IMR-90 (cell line): Measurements from ENCODE around the gene CSH1. TPM values are rescaled to one million over a fixed set of nuclear protein-coding genes. Genes with fewer than 3 reads are reported as not detected.

Experiments
- ATAC-seq: fragments of 200-7000 bp; cut with Tn5 transposase; 2 replicates; pipeline ENCODE4 v1.9.1; 2020; ENCODE audit warnings: low read depth, mild to moderate bottlenecking, moderate library complexity
- BruUV-seq: library from RNA; stranded (reverse); fragments of 400-500 nt; replicated peaks from 2 replicates; lab custom pipeline; 2021; lab: Mats Ljungman, UMichigan
- CTCF ChIA-PET: fragments of 300-600 bp; formaldehyde crosslinking; extraction: SDS; loops from one replicate; lab custom pipeline; 2021; ENCODE audit warnings: antibody characterized with exemption; lab: Yijun Ruan, JAX
- POLR2A ChIA-PET: fragments of 300-600 bp; sonication (Branson Sonifier 250); formaldehyde crosslinking; loops from one replicate; lab custom pipeline; 2022; ENCODE audit warnings: antibody characterized with exemption; ENCODE audit not compliant: unreplicated experiment; lab: Charles Lee
- DNase-seq: peaks from one replicate; pipeline ENCODE4 v3.0.0; 2013
- H2AFZ ChIP-seq: replicated peaks from 2 replicates; pipeline ENCODE3; 2013; ENCODE audit warnings: low read length, mild to moderate bottlenecking; ENCODE audit not compliant: poor library complexity
- H2AK5ac ChIP-seq: 2 replicates; pipeline ENCODE4 v1.6.1; 2013; ENCODE audit warnings: low read depth, low read length, inconsistent platforms
- H2AK9ac ChIP-seq: replicated peaks from 2 replicates; pipeline ENCODE3; 2013; ENCODE audit warnings: mild to moderate bottlenecking, low read depth, low read length, moderate library complexity; ENCODE audit not compliant: poor library complexity
- H2BK120ac ChIP-seq: 2 replicates; pipeline ENCODE4 v1.6.1; 2013; ENCODE audit warnings: low read depth, low read length, inconsistent platforms
- H2BK15ac ChIP-seq: 3 replicates; pipeline ENCODE4 v1.6.1; 2013; ENCODE audit warnings: low read depth, low read length, inconsistent platforms
- H2BK20ac ChIP-seq: 2 replicates; pipeline ENCODE4 v1.6.1; 2013; ENCODE audit warnings: low read depth, mild to moderate bottlenecking, inconsistent platforms, low read length, moderate library complexity
- H2BK5ac ChIP-seq: 2 replicates; pipeline ENCODE4 v1.6.1; 2013; ENCODE audit warnings: mild to moderate bottlenecking, low read depth, low read length, inconsistent platforms; ENCODE audit not compliant: poor library complexity, severe bottlenecking
- H3K14ac ChIP-seq: replicated peaks from 2 replicates; pipeline ENCODE4 v1.6.1; 2013; ENCODE audit warnings: low read depth, low read length, inconsistent platforms
- H3K18ac ChIP-seq: 2 replicates; pipeline ENCODE4 v1.6.1; 2013; ENCODE audit warnings: low read depth, low read length, control low read depth
- H3K23ac ChIP-seq: 2 replicates; pipeline ENCODE4 v1.6.1; 2013; ENCODE audit warnings: low read depth, low read length, inconsistent platforms
- H3K27ac ChIP-seq: 2 replicates; pipeline ENCODE4 v1.5.1; 2013; ENCODE audit warnings: mild to moderate bottlenecking, control low read depth, low read length; ENCODE audit not compliant: insufficient read depth
- H3K27me3 ChIP-seq: 2 replicates; pipeline ENCODE4 v1.6.1; 2013; ENCODE audit warnings: low read length; ENCODE audit not compliant: control insufficient read depth, insufficient read depth
- H3K36me3 ChIP-seq: 2 replicates; pipeline ENCODE4 v1.6.1; 2013; ENCODE audit warnings: low read length, mixed read lengths; ENCODE audit not compliant: control insufficient read depth, insufficient read depth
- H3K4ac ChIP-seq: 2 replicates; pipeline ENCODE4 v1.6.1; 2013; ENCODE audit warnings: low read depth, low read length, inconsistent platforms
- H3K4me1 ChIP-seq: 2 replicates; pipeline ENCODE4 v1.6.1; 2013; ENCODE audit warnings: low read length, mixed read lengths; ENCODE audit not compliant: control insufficient read depth, insufficient read depth
- H3K4me2 ChIP-seq: 2 replicates; pipeline ENCODE4 v1.6.1; 2013; ENCODE audit warnings: low read depth, mild to moderate bottlenecking, control low read depth, low read length, moderate library complexity
- H3K4me3 ChIP-seq: 2 replicates; pipeline ENCODE4 v1.5.1; 2013; ENCODE audit warnings: low read depth, mild to moderate bottlenecking, control low read depth, low read length, moderate library complexity; ENCODE audit not compliant: insufficient read depth
- H3K56ac ChIP-seq: 2 replicates; pipeline ENCODE4 v1.6.1; 2013; ENCODE audit warnings: low read length, inconsistent platforms; ENCODE audit not compliant: insufficient read depth; ENCODE audit errors: extremely low read depth
- H3K79me1 ChIP-seq, 2 experiments: 2 replicates each; pipeline ENCODE4 v1.6.1; 2013; ENCODE audit warnings: low read length in 2 of 2, inconsistent platforms in 1 of 2, low read depth in 1 of 2
- H3K9ac ChIP-seq: 2 replicates; pipeline ENCODE4 v1.6.1; 2013; ENCODE audit warnings: low read depth, low read length, control low read depth
- H3K9me1 ChIP-seq: 2 replicates; pipeline ENCODE4 v1.6.1; 2013; ENCODE audit warnings: low read length, inconsistent platforms; ENCODE audit not compliant: insufficient read depth
- H3K9me3 ChIP-seq: 2 replicates; pipeline ENCODE4 v1.6.1; 2013; ENCODE audit warnings: low read length; ENCODE audit not compliant: control insufficient read depth, insufficient read depth
- H4K20me1 ChIP-seq: 2 replicates; pipeline ENCODE4 v1.6.1; 2013; ENCODE audit warnings: low read length, inconsistent platforms; ENCODE audit not compliant: insufficient read depth
- H4K5ac ChIP-seq: 2 replicates; pipeline ENCODE4 v1.6.1; 2013; ENCODE audit warnings: mild to moderate bottlenecking, low read depth, low read length, control low read depth
- H4K8ac ChIP-seq, 2 experiments: 2 replicates each; pipeline ENCODE4 v1.6.1; 2013; ENCODE audit warnings: low read depth in 2 of 2, low read length in 2 of 2, control low read depth in 1 of 2, inconsistent platforms in 1 of 2
- H4K91ac ChIP-seq: 2 replicates; pipeline ENCODE4 v1.6.1; 2013; ENCODE audit warnings: low read depth, low read length, inconsistent platforms; ENCODE audit not compliant: insufficient read depth
- CHD1 ChIP-seq: IDR thresholded peaks from 2 replicates; pipeline ENCODE4 v1.6.1; 2012; ENCODE audit warnings: low read depth, low read length, improper control_type of control experiment
- ELK1 ChIP-seq: fragments of 150-350 bp; IDR thresholded peaks from 2 replicates; pipeline ENCODE4 v1.6.1; 2016; ENCODE audit warnings: low read depth, mild to moderate bottlenecking, low read length, moderate library complexity, borderline replicate concordance
- FOS ChIP-seq: fragments of 150-350 bp; IDR thresholded peaks from 2 replicates; pipeline ENCODE4 v1.6.1; 2016; ENCODE audit warnings: low read depth, low read length
- MAZ ChIP-seq: IDR thresholded peaks from 2 replicates; pipeline ENCODE4 v1.6.1; 2012; ENCODE audit warnings: low read depth, mild to moderate bottlenecking, low read length, improper control_type of control experiment, moderate library complexity, borderline replicate concordance
- WGBS, 2 experiments: methylation state at CpG; one replicate each; pipeline versions ENCODE4 v1.1.5 to v1.1.7; 2013; ENCODE audit warnings: missing lambda C conversion rate in 2 of 2; ENCODE audit not compliant: insufficient read length in 1 of 2; ENCODE audit errors: extremely low coverage in 2 of 2; 5-methylcytosine and 5-hydroxymethylcytosine counted together
- dilution Hi-C: fragments of 300-500 bp; cut with HindIII; formaldehyde crosslinking; loops from one replicate; pipeline ENCODE4 v1.14.3; 2018; ENCODE audit warnings: low sequenced_read_pairs; ENCODE audit not compliant: unreplicated experiment
- in situ Hi-C: fragments of 300-500 bp; cut with MboI; formaldehyde crosslinking; loops from 3 replicates; pipeline ENCODE4 v1.14.3; 2019; ENCODE audit warnings: low sequenced_read_pairs, inconsistent platforms, mixed read lengths
- intact Hi-C: fragments of 100-400 bp; cut with micrococcal nuclease; formaldehyde crosslinking; loops from 2 replicates; pipeline ENCODE4 v1.10.0; 2022
- polyA plus RNA-seq, 3 experiments: library from polyadenylated mRNA; depleted of rRNA; stranded (reverse); fragments of >200 nt; gene quantifications; 2 replicates each; pipeline ENCODE4 v1.2.3, GENCODE V29; 2012; ENCODE audit warnings: low replicate concordance in 1 of 3
- total RNA-seq: library from RNA; depleted of rRNA; stranded (reverse); fragments of >200 nt; gene quantifications from 2 replicates; pipeline ENCODE4 v1.2.3, GENCODE V29; 2012

Gene CSH1
- total and polyA plus RNA-seq, 2 of the 4 experiments (the other 2 are of a cell fraction): not detected

- H3K27me3 ChIP-seq: peaks cover 11% of the 10 kb centered on the region
- H2BK120ac ChIP-seq: no peak overlapping the region
- ChIA-PET POLR2A (no interaction called here), CTCF (no interaction called here)
- DNase-seq: no peak
- no peak overlapping the region for H4K91ac ChIP-seq
- H4K5ac ChIP-seq: no peak overlapping the region
- TF ChIP-seq CHD1: no peak
- TF ChIP-seq FOS: no peak
- no peak for TF ChIP-seq ELK1
- TF ChIP-seq MAZ: no peak
- H3K27ac ChIP-seq: no peak overlapping the region
- H2BK15ac ChIP-seq: no peak overlapping the region
- H4K20me1 ChIP-seq: no peaks in the 10 kb centered on the region
- no peak overlapping the region for H3K4me3 ChIP-seq
- no peaks in the 10 kb centered on the region for H3K4me1 ChIP-seq
- no TSS peak for BruUV-seq
- H3K36me3 ChIP-seq: no peaks in the 10 kb centered on the region
- H3K56ac ChIP-seq: no peak overlapping the region
- intact Hi-C loops (no loop called here), in situ Hi-C loops (no loop called here), dilution Hi-C loops (no loop called here)
- no peak overlapping the region for H3K18ac ChIP-seq
- H2BK5ac ChIP-seq: no peak overlapping the region
- no peak overlapping the region for H3K9ac ChIP-seq
- H2AK9ac ChIP-seq: no peak overlapping the region
- H3K4ac ChIP-seq: no peak overlapping the region
- H4K8ac ChIP-seq: no peak overlapping the region
- no peak overlapping the region for H2BK20ac ChIP-seq
- H3K23ac ChIP-seq: no peak overlapping the region
- ATAC-seq: no peak
- H3K9me1 ChIP-seq: no peaks in the 10 kb centered on the region
- no peak overlapping the region for H2AK5ac ChIP-seq
- WGBS, 2 experiments: 87% methylated on average over 17 of the region's 23 CpGs; no CpG with 5 or more reads in 1 of the 2 experiments
- H3K79me1 ChIP-seq: no peaks in the 10 kb centered on the region
- no peak overlapping the region for H3K4me2 ChIP-seq
- H2AFZ ChIP-seq: no peak overlapping the region
- no peak overlapping the region for H3K14ac ChIP-seq
- H3K9me3 ChIP-seq: no peaks in the 10 kb centered on the region; the same call in 1 of the 2 replicates
Observed at GRCh38 chr17:63941751-63942150, 45.4 kb upstream of the CSH1 start.
